IPS-NIHi11 (cell line): ENCODE data around the gene AFF3.
"Not testable (repeated sequence)": the region's sequence is repeated elsewhere in the genome, so short reads cannot be mapped to it uniquely, and the experiment has no call there.

Source experiments
- DNase-seq: peaks from one replicate; pipeline ENCODE4 v3.0.0; 2012; ENCODE audit warnings: mixed read lengths, low spot score

AFF3 gene

DNA sequence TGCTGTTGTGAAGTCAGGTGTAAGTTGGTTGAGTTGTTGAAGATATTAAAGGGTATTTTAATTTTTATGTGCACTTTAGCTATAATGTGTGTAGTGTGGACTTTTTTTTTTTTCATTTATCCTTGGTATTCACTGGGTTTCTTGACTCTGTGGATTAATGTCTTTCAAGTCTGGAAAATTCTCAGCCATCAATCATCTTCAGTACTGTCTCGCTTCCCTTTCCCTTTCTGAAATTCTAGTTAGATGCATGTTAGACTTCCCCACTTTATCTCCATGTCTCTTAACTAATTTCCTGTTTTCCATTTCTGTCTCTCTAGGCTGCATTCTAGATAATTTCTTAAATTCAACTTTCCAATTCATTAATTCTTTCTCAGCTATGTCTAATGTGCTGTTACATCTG, 404.9 kb downstream of the AFF3 start:
- no peak for DNase-seq

DNA sequence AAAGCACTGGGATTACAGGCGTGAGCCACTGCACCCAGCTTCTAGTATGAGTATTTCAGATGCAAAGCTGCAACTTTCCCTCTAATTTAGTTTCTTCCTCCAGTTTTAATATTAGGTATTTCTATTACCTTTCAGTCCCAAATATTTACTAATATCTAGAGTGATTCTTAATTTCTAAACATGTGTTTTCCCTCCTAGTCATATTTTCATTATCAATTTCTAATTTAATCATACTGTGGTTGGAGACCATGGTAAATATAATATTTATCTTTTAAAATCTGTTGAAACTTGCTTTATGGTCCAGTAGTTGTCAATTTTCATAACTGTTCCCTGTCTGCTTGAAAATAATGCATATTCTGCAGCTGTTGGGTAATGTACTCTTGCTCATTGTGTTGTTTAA, 406.6 kb downstream of the AFF3 start:
- DNase-seq: no peak

DNA sequence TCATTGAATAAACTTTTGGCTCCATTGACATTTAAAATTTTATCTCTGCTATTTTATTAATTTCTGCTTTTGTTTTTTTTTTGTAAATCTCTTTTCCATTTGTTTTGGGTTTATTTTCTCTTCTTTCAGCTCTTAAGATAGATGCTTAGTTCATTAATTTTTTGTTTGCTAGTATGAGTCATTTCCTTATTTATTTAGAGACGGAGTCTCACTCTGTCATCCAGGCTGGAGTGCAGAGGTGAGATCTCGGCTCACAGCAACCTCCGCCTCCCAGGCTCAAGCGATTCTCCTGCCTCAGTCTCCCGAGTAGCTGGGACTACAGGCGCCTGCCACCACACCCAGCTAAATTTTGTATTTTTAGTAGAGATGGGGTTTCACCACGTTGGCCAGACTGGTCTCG, 407.1 kb downstream of the AFF3 start:
- DNase-seq: not testable (repeated sequence)

DNA sequence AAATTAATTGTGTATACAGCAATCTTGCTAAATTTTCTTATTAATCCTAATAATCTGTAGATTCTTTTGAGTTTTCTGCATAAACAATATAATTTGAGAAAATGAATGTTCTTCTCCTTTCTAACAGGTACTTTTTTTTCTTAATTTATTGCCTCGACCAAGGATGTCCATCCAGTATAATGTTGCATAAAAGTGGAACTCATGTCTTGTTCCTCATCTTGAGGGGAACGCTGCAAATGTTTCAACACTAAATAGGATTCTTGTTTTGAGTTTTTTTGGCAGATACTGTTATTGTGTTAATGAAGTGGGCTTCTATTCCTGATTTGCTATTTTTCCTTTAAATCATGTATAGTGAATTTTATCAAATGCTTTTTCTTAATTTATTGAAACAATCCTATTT, 408.2 kb downstream of the AFF3 start:
- DNase-seq: no peak

DNA sequence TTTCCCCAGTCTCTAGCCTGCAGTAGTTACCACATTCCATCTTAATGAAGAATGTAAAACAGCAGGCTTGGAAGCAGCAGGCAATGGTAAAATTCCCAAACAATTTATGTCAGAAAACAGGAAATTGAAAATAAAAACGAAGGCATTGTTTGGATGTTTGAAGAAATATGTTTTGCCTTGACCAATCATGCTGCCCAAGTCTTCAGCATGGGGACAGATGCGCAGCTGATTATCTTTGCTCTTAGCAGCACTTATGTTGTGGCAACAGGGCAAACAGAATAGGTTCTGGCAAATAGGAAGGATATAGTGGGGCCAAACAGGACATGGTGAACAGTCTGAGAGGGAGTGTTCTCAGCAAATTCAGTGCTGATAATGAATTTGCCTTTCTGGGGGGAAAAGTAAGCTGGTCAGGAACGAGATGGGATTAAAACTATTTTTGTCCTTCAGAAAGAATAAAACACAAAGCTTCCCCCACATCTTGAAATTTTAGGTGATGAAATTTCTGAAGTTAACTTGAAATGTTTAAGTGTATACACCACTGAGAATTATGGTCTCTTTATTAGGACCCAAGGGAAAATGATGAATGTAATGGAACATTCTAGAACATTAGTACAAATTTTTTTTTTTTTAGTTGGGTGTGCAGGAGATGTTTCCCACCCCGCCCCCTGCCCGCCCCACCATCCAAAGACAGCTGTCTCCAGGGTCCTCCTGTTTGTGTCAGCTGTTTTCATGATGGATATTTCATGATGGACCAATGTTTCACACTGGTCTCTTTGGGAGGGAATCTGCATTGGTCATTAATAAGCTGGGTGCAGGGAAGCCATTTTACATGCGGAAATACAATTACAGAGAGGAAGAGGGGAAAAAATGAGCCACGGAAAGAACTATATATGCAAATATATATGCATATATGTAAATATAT, 413.0 kb downstream of the AFF3 start:
- no peak for DNase-seq

DNA sequence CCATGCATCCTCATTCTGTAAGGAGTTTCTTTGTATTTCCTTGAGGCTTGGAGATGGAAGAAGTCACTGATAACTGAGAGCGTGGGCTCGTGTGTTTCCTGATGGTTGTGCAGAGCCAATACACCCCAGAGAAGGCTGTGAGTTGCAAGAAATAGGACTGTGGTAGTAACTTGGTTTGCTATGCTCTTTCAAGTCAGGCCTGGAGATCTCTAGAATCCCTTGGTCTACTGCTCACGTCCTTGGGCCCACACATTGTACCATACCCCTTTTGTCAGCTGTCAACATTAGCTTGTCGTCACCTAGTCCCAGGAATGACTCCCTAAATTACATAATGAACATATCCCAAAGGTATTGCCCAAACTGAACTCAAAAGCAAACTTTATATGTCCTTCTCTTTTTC, 414.2 kb downstream of the AFF3 start:
- DNase-seq: no peak

DNA sequence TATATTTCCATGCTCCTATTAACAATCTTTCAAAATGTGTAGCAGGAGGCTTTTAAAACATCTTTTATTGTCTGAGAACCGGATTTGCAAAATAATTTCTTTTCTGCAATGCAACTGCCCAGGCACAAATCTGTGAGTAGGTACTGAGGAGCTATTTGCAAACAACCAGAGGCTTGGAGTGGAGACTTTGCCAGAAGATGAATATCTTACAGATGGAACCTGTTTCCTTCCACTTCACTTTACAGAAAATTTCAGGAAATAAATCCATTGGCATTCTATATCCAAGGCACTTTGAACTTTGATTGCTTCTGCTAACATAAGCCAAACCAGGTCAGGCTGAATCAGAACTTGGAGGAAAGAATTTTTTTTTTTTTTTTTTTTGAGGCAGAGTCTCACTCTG, 415.2 kb downstream of the AFF3 start:
- no peak for DNase-seq

DNA sequence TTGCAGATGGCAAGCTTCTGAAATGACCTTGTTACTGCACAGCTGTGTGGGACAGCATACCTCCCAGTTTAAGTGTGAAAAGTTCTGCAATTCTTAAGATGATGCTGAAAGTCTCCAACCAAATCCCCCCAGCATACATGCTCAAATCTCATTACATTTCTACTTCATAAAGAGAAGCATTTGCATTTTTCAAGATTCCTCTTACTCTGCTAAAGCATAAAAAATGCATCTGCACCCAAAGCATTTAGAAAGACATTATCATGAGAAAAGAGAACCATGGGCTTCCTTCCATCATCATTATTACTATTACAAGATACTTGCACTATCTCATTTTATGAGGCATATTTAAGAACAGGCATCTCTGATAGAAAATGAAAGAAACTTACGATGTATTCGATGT, 415.7 kb downstream of the AFF3 start:
- no peak for DNase-seq

DNA sequence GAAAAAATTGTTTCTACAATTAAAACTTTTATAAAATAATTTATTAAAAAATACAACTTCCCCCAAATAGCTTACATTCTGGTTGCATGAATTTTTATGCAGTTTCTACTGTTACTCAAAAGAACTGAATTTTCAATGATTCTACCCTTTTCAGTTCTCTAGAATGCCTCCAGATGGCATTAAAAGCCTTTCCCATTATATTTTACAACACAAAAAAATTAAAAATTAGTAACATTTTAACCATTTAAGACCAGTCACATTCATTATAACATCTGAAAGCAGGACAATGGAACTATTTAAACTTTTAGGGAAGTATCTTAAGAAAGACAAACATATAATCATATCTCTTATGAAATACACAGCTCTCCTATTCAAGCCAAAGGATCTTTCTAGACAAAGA, 416.6 kb downstream of the AFF3 start:
- DNase-seq: no peak

DNA sequence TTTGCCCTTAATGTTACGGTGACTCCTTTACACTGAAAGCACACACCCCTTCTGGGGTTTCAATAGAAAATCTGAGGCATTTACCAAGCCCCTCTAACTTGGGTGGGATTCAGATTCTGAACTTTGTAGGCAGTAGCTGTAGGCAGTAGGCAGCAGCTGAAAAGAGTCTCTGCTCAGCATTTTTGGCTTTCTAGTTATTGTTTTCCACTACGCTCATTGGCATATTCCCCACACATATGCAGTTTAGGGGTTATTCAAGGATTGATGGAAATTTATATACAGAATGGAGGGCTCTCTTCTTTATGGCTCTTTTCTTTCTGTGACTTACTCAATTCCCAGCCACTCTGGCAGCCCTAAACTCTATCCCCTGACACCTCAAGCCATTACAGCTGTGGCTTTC, 419.9 kb downstream of the AFF3 start:
- no peak for DNase-seq

DNA sequence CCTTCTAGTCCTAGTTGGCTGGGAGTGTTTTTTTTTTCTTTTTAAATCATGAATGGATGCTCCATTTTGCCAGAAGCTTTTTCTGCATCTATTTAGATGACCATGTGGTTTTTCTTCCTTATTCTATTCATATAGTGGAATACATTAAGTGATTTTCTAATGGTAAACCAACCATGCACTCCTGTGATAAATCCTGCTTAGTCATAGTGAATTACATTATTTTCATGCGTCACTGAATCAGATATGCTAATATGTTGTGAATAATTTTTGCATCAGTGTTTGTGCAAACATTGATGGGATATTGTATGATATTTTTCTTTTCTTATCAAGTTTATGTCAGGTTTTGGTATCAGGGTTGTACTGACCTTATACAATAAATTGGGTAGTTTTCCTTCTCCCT, 423.3 kb downstream of the AFF3 start:
- no peak for DNase-seq

DNA sequence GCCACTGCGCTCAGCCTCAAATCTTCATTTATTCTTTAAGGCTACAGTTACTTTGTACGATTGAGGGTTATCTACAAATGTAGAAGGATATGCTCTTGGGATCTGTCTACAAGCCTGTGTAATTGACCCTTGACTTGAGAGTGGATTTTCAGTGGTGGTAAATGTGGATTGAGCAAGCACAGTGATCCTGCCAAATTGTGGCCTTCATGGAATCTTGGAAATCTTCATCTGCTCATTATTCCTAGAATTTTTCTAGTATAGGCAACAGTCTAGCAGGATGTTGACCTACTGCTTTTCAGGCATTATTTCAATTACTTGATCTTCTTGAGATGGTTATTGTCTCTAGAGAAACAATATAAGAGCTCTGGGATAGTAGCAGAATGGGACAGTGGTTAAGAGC, 426.4 kb downstream of the AFF3 start:
- DNase-seq: no peak

DNA sequence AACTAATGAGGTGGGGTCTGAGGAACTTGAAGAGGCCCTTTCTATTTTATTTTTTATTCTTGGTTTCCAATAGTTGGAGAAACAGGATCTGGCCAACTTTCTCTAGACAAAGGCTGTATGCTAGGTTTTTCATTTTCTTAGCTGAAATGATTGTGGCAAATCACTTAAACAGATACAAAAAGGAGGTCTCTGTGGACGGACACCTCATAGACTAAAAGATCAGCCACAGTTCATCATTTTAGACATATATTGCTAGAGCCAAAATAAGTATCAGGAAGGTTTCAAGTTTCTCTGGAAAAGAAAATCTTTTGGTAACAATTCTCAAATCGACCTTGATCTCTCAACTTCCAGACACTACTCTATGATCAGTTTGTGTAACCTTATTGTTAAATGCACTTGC, 428.0 kb downstream of the AFF3 start:
- DNase-seq: no peak

DNA sequence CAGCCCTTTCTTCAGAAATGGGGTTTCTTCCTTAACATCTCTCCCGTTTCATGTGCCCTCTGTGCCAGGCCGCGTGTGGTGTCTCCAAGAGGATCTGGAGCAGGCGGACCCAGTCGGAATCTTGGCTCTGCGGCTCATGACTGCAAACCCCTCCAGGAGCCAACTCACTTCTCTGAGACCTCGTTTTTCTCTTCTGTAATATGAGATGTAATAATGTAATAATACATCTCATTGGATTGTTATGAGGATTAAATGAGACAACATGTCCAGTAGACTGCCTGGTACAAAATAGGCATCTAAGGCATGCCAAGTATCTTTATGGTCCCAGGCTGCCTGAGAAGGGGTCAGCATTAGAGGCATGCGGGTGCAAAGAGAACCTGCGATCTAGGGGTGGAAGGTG, 431.2 kb downstream of the AFF3 start:
- no peak for DNase-seq

DNA sequence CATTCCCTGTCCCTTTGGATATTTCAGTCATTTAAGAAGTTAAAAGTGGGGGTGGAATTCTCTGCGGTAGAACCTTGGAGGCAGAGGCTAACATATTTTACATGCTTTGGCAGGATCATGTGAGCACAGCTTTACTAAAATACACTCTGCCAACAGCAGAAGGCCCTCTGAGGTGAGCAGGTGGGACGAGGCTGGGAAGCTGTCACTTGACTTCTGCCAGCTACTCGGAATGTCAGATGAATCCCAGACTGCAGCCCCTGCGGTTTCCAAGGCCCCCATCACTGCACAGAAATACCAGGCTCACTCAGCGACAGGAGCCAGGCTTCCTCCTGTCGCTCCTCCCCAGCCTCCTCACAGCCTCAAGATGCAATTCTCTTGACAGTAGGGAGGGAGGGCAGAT, 431.7 kb downstream of the AFF3 start:
- no peak for DNase-seq

DNA sequence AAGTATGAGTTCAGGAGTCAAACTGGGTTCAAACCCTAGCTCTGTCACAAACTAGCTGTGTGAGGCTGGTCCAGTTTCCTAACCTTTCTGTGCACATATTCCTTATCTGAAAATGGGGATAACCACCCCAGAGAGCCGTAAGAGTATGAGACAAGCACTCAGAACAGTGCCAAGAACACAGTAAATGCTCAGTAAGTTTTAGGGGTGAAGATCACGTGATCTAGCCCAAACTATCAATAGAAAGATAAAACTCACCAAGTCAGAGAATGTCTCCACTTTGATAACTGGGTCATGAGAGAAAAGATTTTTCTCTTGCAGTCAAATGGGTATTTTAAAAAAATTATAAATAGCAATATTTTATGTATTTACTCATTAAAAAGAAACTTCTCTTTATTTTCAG, 433.2 kb downstream of the AFF3 start:
- DNase-seq: no peak

DNA sequence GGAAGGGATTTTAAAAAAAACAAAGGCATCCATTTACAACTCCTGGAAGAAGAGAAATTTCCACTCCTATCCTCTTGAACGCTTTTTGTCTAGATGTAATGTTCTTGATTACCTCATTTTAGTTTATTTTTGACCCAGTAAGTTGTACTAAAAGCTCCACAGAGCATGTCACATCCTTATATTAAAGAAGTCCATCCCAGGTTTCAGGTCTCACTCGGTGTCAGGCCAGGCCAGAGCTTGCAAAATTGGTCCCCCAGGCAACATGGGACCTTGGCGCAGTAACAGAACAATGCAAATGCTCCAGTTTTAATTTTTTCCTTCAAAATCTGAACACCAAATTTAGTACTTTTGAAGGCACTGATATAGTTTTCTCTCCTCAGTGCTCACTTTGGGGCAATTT, 434.2 kb downstream of the AFF3 start:
- no peak for DNase-seq

DNA sequence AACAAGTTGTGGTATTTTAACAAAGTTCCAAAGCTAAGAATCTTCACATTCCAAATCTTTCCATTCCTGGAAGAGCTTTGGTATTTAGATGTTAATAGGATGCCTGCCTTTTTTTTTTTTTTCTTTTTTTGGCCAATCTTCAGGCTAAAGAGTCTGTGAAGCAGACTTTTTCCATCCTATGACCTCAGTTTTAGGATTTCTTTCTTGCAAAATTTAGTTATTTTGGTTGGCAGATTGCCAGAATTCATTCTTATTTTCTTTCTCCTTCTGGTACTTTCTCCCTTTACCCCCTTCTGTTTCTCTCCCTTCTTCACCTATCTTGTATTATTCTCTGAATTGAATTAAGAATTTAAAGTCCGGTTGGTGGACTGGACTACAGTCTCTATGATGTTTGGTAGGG, 434.8 kb downstream of the AFF3 start:
- no peak for DNase-seq

DNA sequence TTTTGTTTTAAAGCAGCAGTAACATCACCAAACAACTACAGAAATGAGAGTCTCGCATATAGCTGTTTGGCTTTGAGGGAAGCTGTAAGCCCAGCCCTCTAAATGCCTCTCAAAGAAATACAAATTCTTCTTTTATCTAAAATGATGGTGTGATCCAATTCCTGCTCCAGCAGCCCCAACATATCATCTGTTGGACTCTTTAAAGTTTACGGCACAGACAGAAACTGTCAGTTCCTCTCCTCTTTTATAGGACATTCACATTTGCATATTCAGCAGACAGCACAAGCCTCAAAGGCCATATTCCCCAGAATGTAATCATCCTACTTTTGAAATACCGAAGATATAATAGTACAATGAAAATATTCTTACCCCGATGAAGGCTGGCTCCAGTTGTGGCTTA, 435.7 kb downstream of the AFF3 start:
- no peak for DNase-seq

DNA sequence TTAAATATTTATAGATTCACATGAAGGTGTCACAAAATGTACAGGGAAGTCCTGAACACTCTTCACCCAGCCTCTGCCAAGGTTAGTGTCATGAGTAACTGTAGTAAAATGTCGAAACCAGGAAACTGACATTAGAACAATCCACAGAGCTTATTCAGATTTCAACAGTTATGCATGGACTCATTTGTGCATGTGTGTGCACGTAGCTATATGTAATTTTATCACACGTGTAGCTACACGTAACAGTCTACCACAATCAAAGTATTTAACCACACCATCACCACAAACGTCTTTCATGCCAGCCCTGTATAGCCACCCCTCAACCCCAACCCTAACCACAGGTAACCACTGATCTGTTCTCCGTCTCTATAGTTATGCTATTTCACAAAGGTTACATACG, 440.9 kb downstream of the AFF3 start:
- no peak for DNase-seq

DNA sequence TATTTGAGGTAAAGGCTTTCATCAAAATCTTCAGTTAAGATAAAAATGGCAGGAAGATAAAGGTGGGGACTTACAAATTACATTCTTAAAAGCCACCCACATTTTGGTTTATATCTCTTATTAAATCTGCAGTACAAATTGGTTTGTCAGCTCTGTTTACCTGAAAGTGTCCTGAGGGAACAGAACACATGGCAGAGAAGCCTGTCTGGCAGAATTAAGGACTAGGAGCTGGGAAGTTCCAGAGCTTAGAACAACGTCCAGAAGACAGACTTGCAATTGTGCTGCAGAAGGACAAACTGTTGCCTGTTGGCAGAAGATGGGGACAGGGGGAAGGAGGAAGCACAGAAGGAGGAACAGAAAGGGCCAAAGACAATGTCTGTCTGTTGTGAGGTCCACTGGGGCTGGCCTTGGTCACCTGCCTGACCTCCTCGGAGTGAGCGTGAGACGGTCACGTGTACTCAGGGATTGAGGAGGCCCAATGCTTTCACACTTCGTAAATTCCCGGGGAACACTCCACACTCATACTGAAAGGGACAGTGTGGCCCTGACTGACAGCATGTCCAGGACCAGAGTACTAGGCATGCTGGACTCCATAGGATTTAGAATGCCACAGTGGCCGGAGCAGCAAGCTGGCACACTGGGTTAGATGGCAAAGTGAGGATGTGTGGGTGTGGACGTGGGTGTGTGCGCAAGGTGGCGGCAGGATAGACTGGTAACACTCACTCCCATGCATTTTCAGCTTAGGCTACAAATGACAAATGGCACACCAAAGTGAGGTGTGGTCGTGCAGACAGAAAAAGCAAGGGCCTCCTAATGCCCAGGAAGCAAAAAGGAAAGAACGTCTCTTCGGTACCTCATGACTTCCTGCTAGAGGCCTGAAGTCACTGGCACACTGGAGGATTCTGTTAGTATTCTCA, 441.6 kb downstream of the AFF3 start:
- no peak for DNase-seq

DNA sequence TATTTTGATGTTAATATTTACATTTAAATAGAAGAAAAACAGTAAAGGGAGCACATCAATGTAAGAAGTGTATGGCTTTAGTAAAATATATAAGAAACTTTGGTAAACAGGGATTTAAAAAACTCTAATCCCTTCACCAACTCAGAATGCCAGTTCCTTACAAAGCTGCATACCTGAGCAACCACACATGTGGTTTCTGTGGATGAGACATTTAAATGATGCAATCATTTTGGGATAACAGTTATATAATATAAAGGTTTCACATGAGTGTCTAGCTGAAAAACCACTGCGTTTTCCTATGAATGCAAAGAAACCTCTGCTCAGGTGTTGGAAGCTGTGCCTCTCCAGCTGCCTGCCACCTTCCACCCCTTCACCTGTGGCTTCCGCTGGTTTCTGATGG, 443.5 kb downstream of the AFF3 start:
- no peak for DNase-seq
